Choroid plexus epithelial cell (primary cell): ENCODE results near the gene GAL3ST1.
A peak's percentile ranks its signal among the peaks of the same experiment; 100 is the strongest.

Experiments used
- DNase-seq: peaks from one replicate; pipeline ENCODE4 v3.0.0-alpha.2; 2010; ENCODE audit warnings: low read depth
- H3K4me3 ChIP-seq: 2 replicates; pipeline ENCODE4 v1.5.1; 2011; ENCODE audit warnings: low read depth, mild to moderate bottlenecking, control low read depth, low read length, moderate library complexity
- TF ChIP-seq, protein P1 (sequence below): conservative IDR thresholded peaks from 2 replicates; pipeline ENCODE4 v1.5.1; 2011; ENCODE audit warnings: low read depth, mild to moderate bottlenecking, control low read depth, inconsistent platforms, low read length, moderate library complexity

Gene GAL3ST1

DNA sequence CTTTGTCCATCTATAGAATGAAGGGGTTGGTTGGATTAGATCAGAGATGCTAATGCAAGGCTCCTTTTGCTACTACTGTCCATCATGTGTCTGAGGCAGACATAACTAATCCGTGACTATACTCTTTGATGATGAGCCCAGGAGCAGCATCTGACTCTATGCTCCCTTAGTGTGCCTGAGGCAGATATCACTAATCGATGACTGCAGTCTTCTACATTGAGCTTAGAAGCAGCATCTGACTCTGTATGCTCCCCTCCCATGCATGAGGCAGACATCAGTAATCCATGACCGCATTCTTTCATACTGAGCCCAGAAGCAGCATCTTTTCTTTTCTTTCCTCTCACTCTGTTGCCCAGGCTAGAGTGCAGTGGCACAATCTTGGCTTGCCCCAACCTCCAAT, 36.7 kb upstream of the GAL3ST1 start:
- TF ChIP-seq, protein P1, sequence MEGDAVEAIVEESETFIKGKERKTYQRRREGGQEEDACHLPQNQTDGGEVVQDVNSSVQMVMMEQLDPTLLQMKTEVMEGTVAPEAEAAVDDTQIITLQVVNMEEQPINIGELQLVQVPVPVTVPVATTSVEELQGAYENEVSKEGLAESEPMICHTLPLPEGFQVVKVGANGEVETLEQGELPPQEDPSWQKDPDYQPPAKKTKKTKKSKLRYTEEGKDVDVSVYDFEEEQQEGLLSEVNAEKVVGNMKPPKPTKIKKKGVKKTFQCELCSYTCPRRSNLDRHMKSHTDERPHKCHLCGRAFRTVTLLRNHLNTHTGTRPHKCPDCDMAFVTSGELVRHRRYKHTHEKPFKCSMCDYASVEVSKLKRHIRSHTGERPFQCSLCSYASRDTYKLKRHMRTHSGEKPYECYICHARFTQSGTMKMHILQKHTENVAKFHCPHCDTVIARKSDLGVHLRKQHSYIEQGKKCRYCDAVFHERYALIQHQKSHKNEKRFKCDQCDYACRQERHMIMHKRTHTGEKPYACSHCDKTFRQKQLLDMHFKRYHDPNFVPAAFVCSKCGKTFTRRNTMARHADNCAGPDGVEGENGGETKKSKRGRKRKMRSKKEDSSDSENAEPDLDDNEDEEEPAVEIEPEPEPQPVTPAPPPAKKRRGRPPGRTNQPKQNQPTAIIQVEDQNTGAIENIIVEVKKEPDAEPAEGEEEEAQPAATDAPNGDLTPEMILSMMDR: no peak
- no peak for DNase-seq
- no peak overlapping the region for H3K4me3 ChIP-seq

DNA sequence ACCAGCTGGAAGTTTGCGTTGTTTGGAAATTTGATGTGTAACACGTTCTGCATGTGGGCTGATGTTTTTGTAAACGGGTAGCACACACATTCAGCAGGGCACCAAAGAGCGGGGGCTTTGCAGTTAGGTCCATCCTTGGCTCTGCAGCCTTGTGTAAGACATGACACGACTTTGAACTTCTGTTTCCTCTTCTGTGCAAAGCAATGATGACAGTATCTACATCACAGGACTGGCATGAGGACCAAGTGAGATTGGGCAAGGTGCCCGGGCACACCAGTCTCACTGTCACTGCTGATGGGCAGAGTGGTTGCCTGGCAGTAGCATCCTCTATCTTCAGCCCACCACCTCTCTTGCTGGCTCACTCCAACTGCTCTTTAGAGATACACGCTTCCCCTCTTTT, 35.8 kb upstream of the GAL3ST1 start:
- no peak overlapping the region for H3K4me3 ChIP-seq
- no peak for DNase-seq
- TF ChIP-seq, protein P1: no peak

DNA sequence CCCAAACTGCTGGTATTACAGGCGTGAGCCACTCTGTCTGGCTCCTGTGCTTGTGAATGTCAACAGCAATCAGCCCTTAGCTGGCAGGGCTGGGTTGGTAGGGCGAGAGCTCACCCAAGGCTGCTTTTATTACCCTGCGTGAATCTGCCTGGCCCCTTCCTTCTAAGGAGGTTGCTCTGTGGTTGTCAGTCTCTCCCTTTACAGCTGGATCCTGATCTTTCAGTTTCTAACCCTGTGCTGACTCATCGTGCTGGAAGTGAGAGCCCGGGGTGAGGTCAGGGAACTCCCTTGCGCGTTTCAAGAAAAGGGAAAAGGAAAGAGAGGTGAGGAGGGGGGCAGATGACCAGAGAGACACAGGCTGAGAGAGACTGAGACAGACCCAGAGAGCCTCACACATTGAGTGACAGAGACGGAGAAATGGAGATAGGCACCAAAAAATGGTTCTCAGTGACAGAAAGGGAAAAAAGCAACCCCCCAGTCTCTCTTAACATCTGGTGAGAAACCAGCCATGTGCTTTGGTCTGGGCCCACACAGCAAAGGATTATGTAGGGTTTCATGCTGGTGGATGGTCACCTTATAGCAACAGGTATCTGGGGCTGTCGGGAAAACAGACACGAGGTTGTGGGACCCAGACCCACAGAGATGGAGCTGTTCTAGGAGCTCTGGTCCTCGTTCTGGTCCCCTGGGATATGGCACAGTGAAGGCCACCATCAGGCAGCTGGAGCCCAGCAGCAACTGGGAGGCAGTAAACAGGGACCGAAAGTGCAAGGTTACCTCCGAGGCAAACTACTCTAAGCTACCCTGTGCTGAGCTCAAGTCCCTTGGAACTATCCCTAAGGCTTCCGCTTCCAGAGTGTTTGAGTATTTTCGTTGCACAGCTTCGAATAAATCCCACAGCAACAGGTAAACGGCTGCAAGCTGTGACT, 35.1 kb upstream of the GAL3ST1 start:
- DNase-seq: peak; percentile 91
- TF ChIP-seq, protein P1: no peak
- H3K4me3 ChIP-seq: no peak overlapping the region

DNA sequence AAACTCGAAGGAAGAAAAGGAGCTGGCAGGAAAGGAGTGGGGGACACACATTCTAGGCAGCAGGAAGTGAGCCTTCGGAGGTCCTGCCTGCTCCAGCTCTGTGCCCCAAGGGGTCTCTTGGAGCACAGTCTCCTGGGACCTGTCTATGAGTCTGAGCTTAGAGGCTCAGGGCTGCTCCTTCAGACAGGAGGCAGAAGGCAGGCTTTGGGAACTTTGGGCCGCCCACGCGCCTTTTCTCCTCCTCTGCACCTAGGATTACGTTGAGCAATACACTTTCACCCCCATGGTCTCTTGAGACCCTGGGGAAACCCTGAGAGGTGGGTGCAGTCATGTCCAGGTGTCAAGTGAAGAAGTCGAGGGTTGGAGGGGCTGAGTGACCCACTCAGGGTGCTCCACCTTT, 33.5 kb upstream of the GAL3ST1 start:
- DNase-seq: no peak
- H3K4me3 ChIP-seq: peak overlapping the region; percentile 68
- TF ChIP-seq, protein P1: no peak

DNA sequence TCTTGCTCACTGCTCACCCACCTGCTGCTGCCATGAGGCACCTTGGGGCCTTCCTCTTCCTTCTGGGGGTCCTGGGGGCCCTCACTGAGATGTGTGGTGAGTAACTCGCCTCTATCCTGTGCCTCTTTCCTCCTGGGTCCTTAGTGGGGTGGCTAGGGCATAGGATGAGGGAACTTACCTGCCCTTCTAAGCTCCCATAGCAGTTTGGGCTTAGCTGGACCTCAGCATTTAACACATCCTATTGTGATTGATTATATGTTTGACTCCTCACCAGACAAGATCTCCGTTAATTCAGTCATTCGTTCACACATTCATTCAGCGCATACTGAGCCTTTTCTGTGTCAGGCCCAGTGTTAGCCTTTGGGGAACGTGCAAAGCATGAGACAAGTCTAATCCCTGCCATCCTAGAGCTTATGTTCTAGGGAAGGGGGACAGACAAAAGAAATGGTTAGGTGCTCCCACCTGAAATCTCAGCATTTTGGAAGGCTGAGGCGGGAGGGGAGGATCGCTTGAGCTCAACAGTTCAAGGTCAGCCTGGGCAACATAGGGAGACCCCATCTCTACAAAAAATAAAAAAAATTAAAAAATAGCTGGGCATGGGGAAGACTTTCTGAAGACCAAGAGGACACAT, 33.0 kb upstream of the GAL3ST1 start:
- peak overlapping the region; percentile 68 for H3K4me3 ChIP-seq
- no peak for DNase-seq

DNA sequence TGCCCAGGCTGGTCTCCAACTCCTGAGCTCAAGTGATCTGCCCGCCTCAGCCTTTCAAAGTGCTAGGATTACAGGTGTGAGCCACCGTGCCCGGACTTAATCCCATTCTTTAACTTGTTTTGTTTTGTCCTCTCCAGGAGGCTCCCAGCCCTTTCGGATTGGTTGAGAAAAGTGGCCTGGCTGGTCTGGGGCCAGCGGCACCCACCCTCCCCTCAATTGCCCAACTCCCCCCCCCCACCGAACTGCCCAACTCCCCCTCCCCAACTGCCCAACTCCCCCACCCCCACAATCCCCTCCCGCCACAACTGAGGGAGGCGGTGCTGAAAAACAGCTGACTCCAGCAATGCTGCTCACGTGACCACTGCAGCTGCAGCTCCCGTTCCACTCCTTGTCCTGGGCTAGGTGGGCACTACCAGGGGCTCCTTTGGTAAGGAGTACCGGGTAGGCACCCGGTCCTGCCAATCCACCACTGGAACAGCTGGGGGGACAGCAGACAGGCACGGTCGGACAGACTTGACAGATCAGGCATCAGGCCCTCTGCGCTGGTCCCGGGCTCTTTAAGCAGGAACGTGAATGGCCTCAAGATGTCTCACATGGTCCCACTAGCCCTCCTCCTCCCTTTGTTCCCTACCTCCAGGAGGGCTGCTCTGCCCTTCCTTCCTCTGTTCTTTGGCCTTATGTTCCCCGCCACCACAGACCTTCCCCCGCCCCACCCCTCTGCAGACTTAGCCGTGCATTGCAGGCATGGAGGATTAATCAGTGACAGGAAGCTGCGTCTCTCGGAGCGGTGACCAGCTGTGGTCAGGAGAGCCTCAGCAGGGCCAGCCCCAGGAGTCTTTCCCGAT, 32.2 kb upstream of the GAL3ST1 start, which contains the start of gene TCN2:
Gene TCN2 (plus strand): TSS at position 720 of the 845 bp plus-strand sequence. CDS start 158 bp downstream, outside the sequence.
- TF ChIP-seq, protein P1: peak; percentile 14
- DNase-seq: peak; percentile 90
- H3K4me3 ChIP-seq: peak within 1 kb of the TSS; percentile 68

More for the DNA sequence above, 33.0 kb upstream of the GAL3ST1 start:
- TF ChIP-seq, protein P1: no peak
